Activated T-helper 1 cell treated with anti-CD3 and anti-CD28 coated beads, Interleukin-12 subunit alpha, Interleukin-12 subunit beta, Interleukin-2, Interleukin-4 antibody, amounts not matched to agents 30 ng/mL and 10 ng/mL and 1 ng/mL, durations not matched to agents 14 hours and 24 hours and 36 hours (primary cell): ENCODE measurements around the gene INTS6. TPM values are rescaled to one million over a fixed set of nuclear protein-coding genes. Genes with fewer than 3 reads are reported as not detected.

Source experiments
- DNase-seq: peaks from one replicate; pipeline ENCODE4 v3.0.0; 2021; ENCODE audit warnings: low spot score
- H3K27ac Mint-ChIP-seq: one replicate; pipeline ENCODE4 v1.8.0; 2021; ENCODE audit warnings: mild to moderate bottlenecking, mixed read lengths
- H3K27me3 Mint-ChIP-seq: one replicate; pipeline ENCODE4 v1.8.0; 2022; ENCODE audit warnings: mild to moderate bottlenecking, moderate library complexity, mixed read lengths; ENCODE audit not compliant: insufficient read depth
- H3K36me3 Mint-ChIP-seq: one replicate; pipeline ENCODE4 v1.8.0; 2021; ENCODE audit warnings: low read depth, mixed read lengths
- H3K4me1 Mint-ChIP-seq: one replicate; pipeline ENCODE4 v1.8.0; 2021; ENCODE audit warnings: low read depth, mixed read lengths
- H3K4me3 Mint-ChIP-seq: one replicate; pipeline ENCODE4 v1.8.0; 2021; ENCODE audit warnings: mild to moderate bottlenecking, moderate library complexity, mixed read lengths
- H3K9me3 Mint-ChIP-seq: one replicate; pipeline ENCODE4 v1.8.0; 2021; ENCODE audit warnings: mixed read lengths
- intact Hi-C: fragments of 100-400 bp; cut with micrococcal nuclease; formaldehyde crosslinking; loops from one replicate; pipeline ENCODE4 v1.15.1; 2024
- total RNA-seq: library from RNA; stranded (reverse); gene quantifications from 2 replicates; pipeline ENCODE4 v1.2.3, GENCODE V29; 2022

Gene INTS6
- total RNA-seq, 1 donor from 2014 or later, result 76.6 TPM

GRCh38 chr13:51311957-51312520 is 140.8 kb downstream of the INTS6 start:
- Mint-ChIP-seq H3K27me3 (peaks cover 6% of the 10 kb centered on the region), H3K36me3 (no peaks in the 10 kb centered on the region), H3K27ac (no peak overlapping the region), H3K4me3 (no peak overlapping the region), H3K4me1 (no peaks in the 10 kb centered on the region), H3K9me3 (no peaks in the 10 kb centered on the region)
- DNase-seq, result no peak
- intact Hi-C loops, result no loop called here

Other genes with a start within 250 kb of the INTS6 start
- gene FAM124A, start 230.6 kb downstream of the INTS6 start, total RNA-seq, result 0.67 and 0.91 TPM in 2 replicates
- gene SERPINE3, start 113.3 kb downstream of the INTS6 start, total RNA-seq, result not detected in 2 replicates
- gene WDFY2, start 131.4 kb upstream of the INTS6 start, total RNA-seq, result 7.5 and 11.4 TPM in 2 replicates